ENCODE data around the gene NUDT5. TPM values are rescaled to one million over a fixed set of nuclear protein-coding genes. Genes with fewer than 3 reads are reported as not detected.

NUDT5 gene
- total RNA-seq, 1 experiment from 2014 or later: 54.0 TPM

DNA sequence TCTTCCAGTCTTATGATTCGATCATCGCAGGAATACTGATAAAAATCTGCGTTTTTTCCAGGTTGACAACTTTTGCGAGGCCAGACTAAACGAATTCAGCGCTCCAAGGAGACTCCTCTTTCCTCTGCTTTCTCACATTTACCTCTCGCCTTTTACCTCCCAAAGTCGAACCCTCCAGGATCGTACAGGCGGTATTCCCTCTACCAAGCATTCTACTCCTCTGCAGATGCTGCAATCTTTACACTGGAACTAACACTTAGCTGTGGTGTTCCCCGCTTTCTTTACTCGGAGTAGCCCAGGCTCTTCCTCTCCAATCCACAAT, 449 bp downstream of the NUDT5 start:
- Histone ChIP-seq H3K27me3 (ENCODE audit: control insufficient read depth, insufficient read depth, low read length) (no peaks in the 10 kb centered on the region), H3K4me1 (ENCODE audit: control insufficient read depth, insufficient read depth, low read length) (peaks cover 4% of the 10 kb centered on the region), H3K27ac (ENCODE audit: low read length) (peak overlapping the region; percentile 95), H3K36me3 (ENCODE audit: control insufficient read depth, insufficient read depth, low read length) (peaks cover 20% of the 10 kb centered on the region), H3K9me3 (ENCODE audit: control insufficient read depth, insufficient read depth, low read depth, low read length) (no peaks in the 10 kb centered on the region), H3K4me3 (ENCODE audit: low read depth in 2 of 2, low read length in 2 of 2) (peak overlapping the region; percentile 89 to 96)
- TF ChIP-seq SIN3A (IDR thresholded peaks at IDR 0.05; ENCODE audit: borderline replicate concordance, insufficient read depth, low read depth, low read length) (no peak), TCF7L2 (IDR thresholded peaks at IDR 0.05; ENCODE audit: low read depth, low read length) (no peak), POLR2AphosphoS5 (IDR thresholded peaks at IDR 0.05; ENCODE audit: low read depth, low read length) (no peak)
- TF ChIP-seq, protein P1, sequence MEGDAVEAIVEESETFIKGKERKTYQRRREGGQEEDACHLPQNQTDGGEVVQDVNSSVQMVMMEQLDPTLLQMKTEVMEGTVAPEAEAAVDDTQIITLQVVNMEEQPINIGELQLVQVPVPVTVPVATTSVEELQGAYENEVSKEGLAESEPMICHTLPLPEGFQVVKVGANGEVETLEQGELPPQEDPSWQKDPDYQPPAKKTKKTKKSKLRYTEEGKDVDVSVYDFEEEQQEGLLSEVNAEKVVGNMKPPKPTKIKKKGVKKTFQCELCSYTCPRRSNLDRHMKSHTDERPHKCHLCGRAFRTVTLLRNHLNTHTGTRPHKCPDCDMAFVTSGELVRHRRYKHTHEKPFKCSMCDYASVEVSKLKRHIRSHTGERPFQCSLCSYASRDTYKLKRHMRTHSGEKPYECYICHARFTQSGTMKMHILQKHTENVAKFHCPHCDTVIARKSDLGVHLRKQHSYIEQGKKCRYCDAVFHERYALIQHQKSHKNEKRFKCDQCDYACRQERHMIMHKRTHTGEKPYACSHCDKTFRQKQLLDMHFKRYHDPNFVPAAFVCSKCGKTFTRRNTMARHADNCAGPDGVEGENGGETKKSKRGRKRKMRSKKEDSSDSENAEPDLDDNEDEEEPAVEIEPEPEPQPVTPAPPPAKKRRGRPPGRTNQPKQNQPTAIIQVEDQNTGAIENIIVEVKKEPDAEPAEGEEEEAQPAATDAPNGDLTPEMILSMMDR (IDR thresholded peaks at IDR 0.05): no peak
- TF ChIP-seq, protein P2, sequence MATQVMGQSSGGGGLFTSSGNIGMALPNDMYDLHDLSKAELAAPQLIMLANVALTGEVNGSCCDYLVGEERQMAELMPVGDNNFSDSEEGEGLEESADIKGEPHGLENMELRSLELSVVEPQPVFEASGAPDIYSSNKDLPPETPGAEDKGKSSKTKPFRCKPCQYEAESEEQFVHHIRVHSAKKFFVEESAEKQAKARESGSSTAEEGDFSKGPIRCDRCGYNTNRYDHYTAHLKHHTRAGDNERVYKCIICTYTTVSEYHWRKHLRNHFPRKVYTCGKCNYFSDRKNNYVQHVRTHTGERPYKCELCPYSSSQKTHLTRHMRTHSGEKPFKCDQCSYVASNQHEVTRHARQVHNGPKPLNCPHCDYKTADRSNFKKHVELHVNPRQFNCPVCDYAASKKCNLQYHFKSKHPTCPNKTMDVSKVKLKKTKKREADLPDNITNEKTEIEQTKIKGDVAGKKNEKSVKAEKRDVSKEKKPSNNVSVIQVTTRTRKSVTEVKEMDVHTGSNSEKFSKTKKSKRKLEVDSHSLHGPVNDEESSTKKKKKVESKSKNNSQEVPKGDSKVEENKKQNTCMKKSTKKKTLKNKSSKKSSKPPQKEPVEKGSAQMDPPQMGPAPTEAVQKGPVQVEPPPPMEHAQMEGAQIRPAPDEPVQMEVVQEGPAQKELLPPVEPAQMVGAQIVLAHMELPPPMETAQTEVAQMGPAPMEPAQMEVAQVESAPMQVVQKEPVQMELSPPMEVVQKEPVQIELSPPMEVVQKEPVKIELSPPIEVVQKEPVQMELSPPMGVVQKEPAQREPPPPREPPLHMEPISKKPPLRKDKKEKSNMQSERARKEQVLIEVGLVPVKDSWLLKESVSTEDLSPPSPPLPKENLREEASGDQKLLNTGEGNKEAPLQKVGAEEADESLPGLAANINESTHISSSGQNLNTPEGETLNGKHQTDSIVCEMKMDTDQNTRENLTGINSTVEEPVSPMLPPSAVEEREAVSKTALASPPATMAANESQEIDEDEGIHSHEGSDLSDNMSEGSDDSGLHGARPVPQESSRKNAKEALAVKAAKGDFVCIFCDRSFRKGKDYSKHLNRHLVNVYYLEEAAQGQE (IDR thresholded peaks at IDR 0.05; ENCODE audit: insufficient read depth in 1 of 2, low read depth in 2 of 2, low read length in 1 of 2): no peak
- CTCF ChIA-PET: no interaction called here
- POLR2A ChIA-PET: no interaction called here
- in situ Hi-C loops (cut with HindIII; ENCODE audit: low pct_unique_long_range_greater_than_20kb, low sequenced_read_pairs) (no loop called here), intact Hi-C loops (cut with micrococcal nuclease; ENCODE audit: unreplicated experiment) (no loop called here)
- BruUV-seq (replicated peaks): TSS peak; percentile 79
- no peak for ATAC-seq
- no peak for DNase-seq (ENCODE audit: low read depth, low spot score)

DNA sequence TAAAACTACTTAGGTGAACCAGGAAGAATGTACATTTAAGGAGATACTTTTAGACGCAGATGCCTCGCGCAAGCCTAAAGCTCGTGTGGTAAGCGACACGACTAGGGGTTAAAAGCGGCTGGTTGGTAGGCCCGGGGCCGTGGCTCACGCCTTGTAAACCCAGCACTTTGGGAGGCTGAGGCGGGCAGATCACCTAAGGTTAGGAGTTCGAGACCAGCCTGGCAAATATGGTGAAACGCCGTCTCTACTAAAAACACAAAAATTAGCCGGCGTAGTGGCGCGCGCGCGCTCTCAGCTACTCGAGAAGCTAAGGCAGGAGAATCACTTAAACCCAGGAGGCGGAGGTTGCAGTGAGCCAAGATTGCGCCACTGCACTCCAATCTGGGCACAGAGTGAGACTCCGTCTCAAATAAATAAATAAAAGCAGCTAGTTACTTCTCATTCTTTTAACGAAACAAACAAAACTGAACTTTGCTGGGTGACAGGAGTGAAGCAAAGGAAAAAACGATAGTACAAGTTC, 879 bp downstream of the NUDT5 start:
- H3K4me1 ChIP-seq (ENCODE audit: control insufficient read depth, insufficient read depth, low read length): peaks cover 4% of the 10 kb centered on the region
- peaks cover 20% of the 10 kb centered on the region for H3K36me3 ChIP-seq (ENCODE audit: control insufficient read depth, insufficient read depth, low read length)
- BruUV-seq (replicated peaks): no TSS peak
- no peak for DNase-seq (ENCODE audit: low read depth, low spot score)
- no peaks in the 10 kb centered on the region for H3K27me3 ChIP-seq (ENCODE audit: control insufficient read depth, insufficient read depth, low read length)
- POLR2A ChIA-PET: no interaction called here
- TF ChIP-seq SIN3A (IDR thresholded peaks at IDR 0.05; ENCODE audit: borderline replicate concordance, insufficient read depth, low read depth, low read length): no peak
- no peaks in the 10 kb centered on the region for H3K9me3 ChIP-seq (ENCODE audit: control insufficient read depth, insufficient read depth, low read depth, low read length)
- in situ Hi-C loops (cut with HindIII; ENCODE audit: low pct_unique_long_range_greater_than_20kb, low sequenced_read_pairs): no loop called here
- no peak for ATAC-seq
- CTCF ChIA-PET: no interaction called here
- intact Hi-C loops (cut with micrococcal nuclease; ENCODE audit: unreplicated experiment): no loop called here
- peak overlapping the region; percentile 89 to 96 for H3K4me3 ChIP-seq (ENCODE audit: low read depth in 2 of 2, low read length in 2 of 2)
- peak overlapping the region; percentile 95 for H3K27ac ChIP-seq (ENCODE audit: low read length)

DNA sequence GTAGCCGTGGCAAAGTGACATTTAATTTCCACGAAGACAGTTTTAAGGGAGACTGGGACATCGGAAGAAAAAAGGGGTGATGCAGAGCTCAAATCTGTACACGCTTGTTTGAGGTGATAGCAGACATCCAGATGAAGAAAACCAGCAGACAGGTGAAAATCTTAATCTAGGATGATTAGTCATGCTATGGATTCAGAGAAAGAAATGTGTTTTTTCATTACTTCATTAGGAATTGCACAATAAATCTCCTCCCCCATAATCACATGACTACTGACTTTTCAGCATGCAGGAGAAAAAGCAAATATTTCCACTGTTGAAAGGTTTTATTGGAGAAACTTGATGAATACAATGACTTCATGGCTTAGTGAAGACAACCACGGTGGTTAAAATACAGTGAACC, 2.5 kb downstream of the NUDT5 start:
- no peak for DNase-seq (ENCODE audit: low read depth, low spot score)
- no TSS peak for BruUV-seq (replicated peaks)
- ChIA-PET POLR2A (no interaction called here), CTCF (no interaction called here)
- TF ChIP-seq POLR2AphosphoS5 (IDR thresholded peaks at IDR 0.05; ENCODE audit: low read depth, low read length): no peak
- TF ChIP-seq TCF7L2 (IDR thresholded peaks at IDR 0.05; ENCODE audit: low read depth, low read length): no peak
- no peak for TF ChIP-seq SIN3A (IDR thresholded peaks at IDR 0.05; ENCODE audit: borderline replicate concordance, insufficient read depth, low read depth, low read length)
- TF ChIP-seq, protein P1 (IDR thresholded peaks at IDR 0.05): no peak
- TF ChIP-seq, protein P2 (IDR thresholded peaks at IDR 0.05; ENCODE audit: insufficient read depth in 1 of 2, low read depth in 2 of 2, low read length in 1 of 2): no peak
- peaks cover 12% of the 10 kb centered on the region; the same call in 1 of the 2 replicates for H3K36me3 ChIP-seq (ENCODE audit: control insufficient read depth, insufficient read depth, low read length)
- no peaks in the 10 kb centered on the region for H3K27me3 ChIP-seq (ENCODE audit: control insufficient read depth, insufficient read depth, low read length)
- intact Hi-C loops (cut with micrococcal nuclease; ENCODE audit: unreplicated experiment) (no loop called here), in situ Hi-C loops (cut with HindIII; ENCODE audit: low pct_unique_long_range_greater_than_20kb, low sequenced_read_pairs) (no loop called here)
- H3K9me3 ChIP-seq (ENCODE audit: control insufficient read depth, insufficient read depth, low read depth, low read length): no peaks in the 10 kb centered on the region
- no peak for ATAC-seq
- peaks cover 3% of the 10 kb centered on the region for H3K4me1 ChIP-seq (ENCODE audit: control insufficient read depth, insufficient read depth, low read length)
- H3K27ac ChIP-seq (ENCODE audit: low read length): no peak overlapping the region
- no peak overlapping the region for H3K4me3 ChIP-seq (ENCODE audit: low read depth in 2 of 2, low read length in 2 of 2)
